ENCODE results near the gene RBM39.

GRCh38 chr20:35690265-35690664, 51.8 kb downstream of the RBM39 start:
- no peak for TF ChIP-seq CTCF (conservative IDR thresholded peaks at IDR 0.05; ENCODE audit: low read depth in 2 of 2)
- TF ChIP-seq EZH2 (IDR thresholded peaks at IDR 0.05; ENCODE audit: low read depth, unreplicated experiment) = no peak
- no peak for TF ChIP-seq POLR2AphosphoS5 (IDR thresholded peaks at IDR 0.05; ENCODE audit: low read depth)
- TF ChIP-seq REST (IDR thresholded peaks at IDR 0.05; ENCODE audit: unreplicated experiment) = no peak
- TF ChIP-seq CREB1 (CRISPR knock-in tag; IDR thresholded peaks at IDR 0.05; ENCODE audit: low read depth) = no peak
- no peak for TF ChIP-seq EZH2phosphoT487 (IDR thresholded peaks at IDR 0.05; ENCODE audit: unreplicated experiment)
- no peak for TF ChIP-seq ZNF331 (CRISPR knock-in tag; IDR thresholded peaks at IDR 0.05; ENCODE audit: low read depth)
- TF ChIP-seq JUNB (IDR thresholded peaks at IDR 0.05; ENCODE audit: unreplicated experiment) = no peak
- TF ChIP-seq ETS1 (IDR thresholded peaks at IDR 0.05) = no peak
- no peak for TF ChIP-seq ZNF114 (CRISPR knock-in tag; IDR thresholded peaks at IDR 0.05)

Measured in GM23338 (cell line).